Measurements from ENCODE around the gene GPX5. TPM values are rescaled to one million over a fixed set of nuclear protein-coding genes. Genes with fewer than 3 reads are reported as not detected.

GPX5 gene
- total RNA-seq, 1 donor from 2014 or later: not detected

- no peak for DNase-seq
- Mint-ChIP-seq H3K4me1 (ENCODE audit: low read depth, unreplicated experiment) (peaks cover 4% of the 10 kb centered on the region), H3K27ac (ENCODE audit: unreplicated experiment) (no peak overlapping the region), H3K27me3 (ENCODE audit: unreplicated experiment) (peaks cover 2% of the 10 kb centered on the region), H3K36me3 (ENCODE audit: unreplicated experiment) (no peaks in the 10 kb centered on the region), H3K9me3 (ENCODE audit: unreplicated experiment) (peaks cover 3% of the 10 kb centered on the region), H3K4me3 (ENCODE audit: unreplicated experiment) (peak overlapping the region; percentile 75)
- no peak for TF ChIP-seq CTCF (IDR thresholded peaks at IDR 0.05; ENCODE audit: partially characterized antibody, unreplicated experiment)
These were observed 27.8 kb downstream of the GPX5 start for GRCh38 chr6:28553384-28553985.

- TF ChIP-seq CTCF (IDR thresholded peaks at IDR 0.05; ENCODE audit: partially characterized antibody, unreplicated experiment): no peak
- H3K27me3 Mint-ChIP-seq (ENCODE audit: unreplicated experiment): peaks cover 2% of the 10 kb centered on the region
- no peak for DNase-seq
- H3K4me1 Mint-ChIP-seq (ENCODE audit: low read depth, unreplicated experiment): peaks cover 4% of the 10 kb centered on the region
- no peak overlapping the region for H3K27ac Mint-ChIP-seq (ENCODE audit: unreplicated experiment)
- peak overlapping the region; percentile 75 for H3K4me3 Mint-ChIP-seq (ENCODE audit: unreplicated experiment)
- no peaks in the 10 kb centered on the region for H3K36me3 Mint-ChIP-seq (ENCODE audit: unreplicated experiment)
- H3K9me3 Mint-ChIP-seq (ENCODE audit: unreplicated experiment): peaks cover 3% of the 10 kb centered on the region
These were observed 28.6 kb downstream of the GPX5 start for GRCh38 chr6:28553986-28554881.

- H3K27me3 Mint-ChIP-seq (ENCODE audit: unreplicated experiment): peaks cover 2% of the 10 kb centered on the region
- H3K27ac Mint-ChIP-seq (ENCODE audit: unreplicated experiment): no peak overlapping the region
These were observed 29.5 kb downstream of the GPX5 start for GRCh38 chr6:28555136-28555535.

GRCh38 chr6:28558629-28559028, 32.9 kb downstream of the GPX5 start:
- no peak for TF ChIP-seq CTCF (IDR thresholded peaks at IDR 0.05; ENCODE audit: partially characterized antibody, unreplicated experiment)
- no peak for DNase-seq
- H3K36me3 Mint-ChIP-seq (ENCODE audit: unreplicated experiment): no peaks in the 10 kb centered on the region
- H3K4me1 Mint-ChIP-seq (ENCODE audit: low read depth, unreplicated experiment): peaks cover 4% of the 10 kb centered on the region
- no peak overlapping the region for H3K27ac Mint-ChIP-seq (ENCODE audit: unreplicated experiment)
- peaks cover 2% of the 10 kb centered on the region for H3K27me3 Mint-ChIP-seq (ENCODE audit: unreplicated experiment)
- H3K4me3 Mint-ChIP-seq (ENCODE audit: unreplicated experiment): no peak overlapping the region
- no peaks in the 10 kb centered on the region for H3K9me3 Mint-ChIP-seq (ENCODE audit: unreplicated experiment)

More at GRCh38 chr6:28555136-28555535, 29.5 kb downstream of the GPX5 start:
- no peak for DNase-seq
- Mint-ChIP-seq H3K4me1 (ENCODE audit: low read depth, unreplicated experiment) (peaks cover 4% of the 10 kb centered on the region), H3K9me3 (ENCODE audit: unreplicated experiment) (peaks cover 3% of the 10 kb centered on the region), H3K4me3 (ENCODE audit: unreplicated experiment) (no peak overlapping the region), H3K36me3 (ENCODE audit: unreplicated experiment) (no peaks in the 10 kb centered on the region)
- no peak for TF ChIP-seq CTCF (IDR thresholded peaks at IDR 0.05; ENCODE audit: partially characterized antibody, unreplicated experiment)
